ENCODE results near the gene SMG1.
"Not testable (repeated sequence)": the region's sequence is repeated elsewhere in the genome, so short reads cannot be mapped to it uniquely, and the experiment has no call there.

SMG1 gene

GRCh38 chr16:18925986-18926865 is at the start of gene SMG1:
Gene SMG1 (minus strand): TSS chr16:18926408. CDS start chr16:18926041, 367 bp downstream.
- DNase-seq, result peak; percentile 72

GRCh38 chr16:18975109-18975508 is 48.9 kb upstream of the SMG1 start:
- DNase-seq, result no peak

- no peak for DNase-seq
Measured at GRCh38 chr16:18969855-18970240, 43.6 kb upstream of the SMG1 start.

GRCh38 chr16:18969050-18969854 is 43.0 kb upstream of the SMG1 start:
- peak; percentile 46 for DNase-seq

- no peak for DNase-seq
Measured at GRCh38 chr16:18966791-18967190, 40.6 kb upstream of the SMG1 start.

- DNase-seq, result no peak
Measured at GRCh38 chr16:18965555-18965954, 39.3 kb upstream of the SMG1 start.

GRCh38 chr16:18959031-18959505 is 32.9 kb upstream of the SMG1 start:
- no peak for DNase-seq

- no peak for DNase-seq
Measured at GRCh38 chr16:18958621-18959029, 32.4 kb upstream of the SMG1 start.

GRCh38 chr16:18956658-18957241 is 30.5 kb upstream of the SMG1 start:
- DNase-seq, result not testable (repeated sequence)

GRCh38 chr16:18955874-18956580 is 29.8 kb upstream of the SMG1 start:
- DNase-seq, result peak; percentile 29

- no peak for DNase-seq
Measured at GRCh38 chr16:18953547-18953946, 27.3 kb upstream of the SMG1 start.

GRCh38 chr16:18950469-18951185 is 24.4 kb upstream of the SMG1 start:
- DNase-seq, result no peak

- no peak for DNase-seq
Measured at GRCh38 chr16:18948372-18949020, 22.3 kb upstream of the SMG1 start.

- no peak for DNase-seq
Measured at GRCh38 chr16:18945233-18945632, 19.0 kb upstream of the SMG1 start.

GRCh38 chr16:18943414-18943813 is 17.2 kb upstream of the SMG1 start:
- no peak for DNase-seq

- no peak for DNase-seq
Measured at GRCh38 chr16:18942061-18942460, 15.9 kb upstream of the SMG1 start.

- DNase-seq, result no peak
Measured at GRCh38 chr16:18941471-18941870, 15.3 kb upstream of the SMG1 start.

GRCh38 chr16:18938986-18939385 is 12.8 kb upstream of the SMG1 start:
- DNase-seq, result no peak

GRCh38 chr16:18937390-18937789 is 11.2 kb upstream of the SMG1 start:
- DNase-seq, result no peak

- DNase-seq, result no peak
Measured at GRCh38 chr16:18936727-18937340, 10.6 kb upstream of the SMG1 start.

GRCh38 chr16:18933501-18933900 is 7.3 kb upstream of the SMG1 start:
- DNase-seq, result no peak

Data from NCI-H2107 (cell line).